Stimulated activated CD8-positive, alpha-beta memory T cell treated with anti-CD3 and anti-CD28 coated beads, Interleukin-7, amount 100 ng/mL, for 1 hour (primary cell): Measurements from ENCODE around the gene RAB18.
"Not testable (repeated sequence)": the region's sequence is repeated elsewhere in the genome, so short reads cannot be mapped to it uniquely, and the experiment has no call there.

Source experiments
- DNase-seq, 2 donors: peaks; one replicate each; pipeline ENCODE4 v3.0.0-alpha.2; 2020; ENCODE audit warnings: low read depth in 2 of 2

Gene RAB18

GRCh38 chr10:27504007-27504807 lies at the start of gene RAB18:
Gene RAB18 (plus strand): TSS chr10:27504304. CDS start chr10:27504370, 66 bp downstream.
- peak; percentile 95 to 97 for DNase-seq

- no peak for DNase-seq
Observed at GRCh38 chr10:27454837-27455236, 49.3 kb upstream of the RAB18 start.

DNA sequence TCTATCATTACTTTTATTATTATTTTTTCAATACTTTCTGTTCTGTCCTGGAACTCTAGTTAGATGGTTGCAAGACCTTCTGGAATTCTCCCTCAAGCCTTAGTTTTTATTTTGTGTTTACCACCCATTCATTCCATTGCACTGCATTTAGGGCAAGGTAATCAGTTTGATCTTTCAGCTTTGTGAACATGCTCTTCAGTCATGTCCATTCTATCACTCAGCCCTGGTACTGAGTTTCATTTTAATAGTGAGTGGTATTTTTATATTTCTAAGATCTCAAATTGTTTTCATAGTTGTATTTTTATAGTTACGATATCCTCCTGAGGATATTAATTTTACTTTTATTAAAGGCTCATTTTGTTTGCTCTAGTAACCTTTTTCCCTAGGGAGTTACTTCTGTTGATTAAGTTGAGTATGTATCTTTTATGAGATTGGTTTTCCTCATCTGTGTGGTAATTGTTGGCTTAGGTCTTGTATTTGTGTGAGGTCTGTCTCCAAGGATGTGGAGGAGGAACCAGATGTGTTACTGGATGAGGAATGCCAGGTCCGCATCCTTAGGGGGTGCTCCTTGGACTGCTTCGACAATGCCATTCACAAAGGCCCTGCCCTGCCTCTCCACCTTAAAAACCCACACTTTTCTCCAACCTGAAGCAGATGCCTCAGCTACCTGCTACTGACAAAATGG lies 46.7 kb upstream of the RAB18 start:
- no peak for DNase-seq

DNA sequence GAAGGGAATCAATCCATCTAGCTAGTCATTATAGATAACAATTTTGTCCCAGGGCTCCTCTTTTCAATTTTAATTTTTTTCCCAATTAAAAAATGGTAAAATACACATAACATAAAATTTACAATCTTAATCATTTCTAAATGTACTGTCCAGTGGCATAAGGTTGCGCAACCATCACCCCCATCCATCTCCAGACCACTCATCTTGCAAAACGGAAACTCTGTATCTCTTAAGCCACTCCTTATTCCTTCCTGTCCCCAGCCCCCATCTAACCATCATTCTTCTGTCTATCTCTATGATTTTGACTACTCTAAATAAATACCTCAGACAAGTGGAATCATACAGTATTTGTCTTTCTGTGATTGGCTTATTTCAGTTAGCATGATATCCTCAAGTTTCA lies 46.1 kb upstream of the RAB18 start:
- no peak for DNase-seq

DNA sequence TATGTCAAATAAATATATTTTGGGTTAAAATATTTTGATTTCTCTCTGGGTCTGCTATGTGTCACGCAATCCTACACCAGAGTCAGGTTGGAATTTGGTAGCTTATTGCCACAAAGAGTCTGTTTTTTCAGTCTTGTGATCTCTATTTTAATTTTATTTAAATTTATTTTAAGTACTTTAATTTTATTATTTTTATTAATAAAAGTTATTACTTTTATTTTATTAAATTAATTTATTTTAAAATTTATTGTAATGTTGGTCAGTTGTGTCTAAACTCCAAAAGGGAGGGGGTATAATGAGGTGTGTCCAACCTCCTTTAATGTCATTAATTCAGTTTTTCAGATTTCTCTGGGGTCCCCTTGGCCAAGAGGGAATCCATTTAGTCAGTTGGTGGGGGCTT lies 42.8 kb upstream of the RAB18 start:
- DNase-seq: no peak

GRCh38 chr10:27463961-27464360 lies 40.1 kb upstream of the RAB18 start:
- no peak for DNase-seq

DNA sequence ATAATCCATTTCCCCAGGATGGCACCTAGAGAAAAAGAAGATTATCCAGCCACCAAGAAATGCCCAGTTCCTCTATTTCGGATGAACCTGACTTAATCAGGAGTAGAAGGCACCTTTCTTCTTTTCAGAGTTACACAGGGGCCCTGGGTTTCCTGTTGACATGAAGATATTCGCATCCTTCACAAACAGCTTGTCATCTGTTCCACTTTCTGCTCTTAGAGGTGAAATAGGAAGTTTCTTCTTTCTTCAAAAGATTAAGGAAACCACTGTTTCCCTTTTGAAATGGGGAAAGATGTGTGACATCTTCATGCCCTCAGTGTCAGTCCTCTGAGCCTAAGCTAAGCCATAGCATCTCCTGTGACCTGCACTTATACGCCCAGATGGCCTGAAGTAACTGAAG lies 39.1 kb upstream of the RAB18 start:
- no peak for DNase-seq

- DNase-seq: not testable (repeated sequence)
Observed at GRCh38 chr10:27465596-27465995, 38.5 kb upstream of the RAB18 start.

DNA sequence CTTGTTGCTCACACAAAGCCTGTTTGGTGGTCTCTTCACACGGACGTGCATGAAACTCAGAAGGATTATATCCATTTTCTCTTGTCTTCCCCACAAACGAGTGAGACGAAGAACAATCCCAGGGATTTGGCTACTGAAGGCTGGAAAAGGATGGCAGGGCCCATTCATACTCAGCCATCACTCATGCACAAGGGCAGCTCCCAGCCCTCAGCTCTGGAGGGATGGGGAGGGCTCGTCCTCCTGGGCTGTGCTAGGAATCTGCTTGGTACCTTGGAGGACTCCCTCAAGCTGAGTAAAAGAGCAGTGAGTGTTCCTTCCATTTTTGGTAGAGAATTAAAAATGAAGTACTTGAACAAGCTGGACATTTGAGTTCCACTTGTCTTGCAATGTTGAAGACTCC lies 33.2 kb upstream of the RAB18 start:
- DNase-seq: no peak

- DNase-seq: no peak
Observed at GRCh38 chr10:27474741-27475140, 29.4 kb upstream of the RAB18 start.

DNA sequence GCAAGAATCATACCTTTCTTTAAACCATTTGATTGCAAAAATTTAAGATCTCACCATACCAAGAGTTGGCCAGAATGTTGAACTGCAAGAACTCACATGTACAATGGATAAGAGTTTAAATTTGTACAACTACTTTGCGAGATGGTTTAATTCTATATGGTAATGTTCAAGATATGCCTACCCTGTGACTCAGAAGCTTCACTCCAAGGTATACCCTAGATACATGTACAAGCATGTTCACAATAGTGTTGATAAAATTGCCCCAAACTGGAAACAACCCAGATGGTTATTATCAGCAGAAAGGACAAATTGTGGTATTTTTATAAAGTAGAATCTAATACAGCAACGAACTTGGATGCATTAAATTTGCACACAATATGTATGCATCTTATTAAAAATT lies 25.1 kb upstream of the RAB18 start:
- no peak for DNase-seq

GRCh38 chr10:27481486-27481885 lies 22.6 kb upstream of the RAB18 start:
- DNase-seq: no peak

GRCh38 chr10:27482984-27483956 lies 20.8 kb upstream of the RAB18 start:
- DNase-seq: no peak

GRCh38 chr10:27485368-27485767 lies 18.7 kb upstream of the RAB18 start:
- DNase-seq: no peak

DNA sequence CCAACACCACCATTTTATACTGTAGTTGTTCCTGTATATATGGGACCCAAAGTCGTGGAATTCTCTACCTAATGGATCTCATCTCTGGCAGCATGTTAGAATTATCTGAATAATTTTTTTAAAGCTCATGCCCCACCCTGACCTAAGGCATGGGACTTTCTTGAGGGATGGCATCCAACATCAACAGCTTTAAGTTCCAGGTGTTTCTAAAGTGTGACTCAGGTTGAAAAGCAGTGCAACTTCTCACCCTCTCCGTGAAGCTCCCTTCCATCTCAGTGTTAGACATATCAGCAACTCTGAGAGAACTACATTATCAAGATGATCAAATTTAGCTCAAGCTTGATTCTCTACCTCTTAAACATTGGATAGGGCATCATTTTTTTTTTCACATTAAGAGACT lies 18.1 kb upstream of the RAB18 start:
- DNase-seq: no peak

- DNase-seq: no peak
Observed at GRCh38 chr10:27490807-27491206, 13.3 kb upstream of the RAB18 start.

GRCh38 chr10:27494116-27494805 lies 9.8 kb upstream of the RAB18 start:
- DNase-seq: no peak

DNA sequence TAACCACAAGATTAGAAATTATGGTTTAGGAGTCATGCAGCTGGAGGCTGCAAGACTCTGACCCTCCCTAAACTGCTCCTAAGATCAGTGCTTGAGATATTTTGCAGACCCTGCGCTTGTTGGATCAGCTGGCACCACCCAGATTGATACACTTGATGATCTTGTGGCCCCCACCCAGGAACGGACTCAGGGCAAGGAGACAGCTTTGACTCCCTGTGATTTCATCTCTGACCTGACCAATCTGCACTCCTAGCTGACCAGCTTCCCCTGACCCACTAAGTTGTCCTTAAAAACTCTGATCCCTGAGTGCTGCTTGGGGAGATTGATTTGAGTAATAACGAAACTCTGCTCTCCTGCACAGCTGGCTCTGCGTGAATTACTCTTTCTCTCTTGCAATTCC lies 8.0 kb upstream of the RAB18 start:
- no peak for DNase-seq

DNA sequence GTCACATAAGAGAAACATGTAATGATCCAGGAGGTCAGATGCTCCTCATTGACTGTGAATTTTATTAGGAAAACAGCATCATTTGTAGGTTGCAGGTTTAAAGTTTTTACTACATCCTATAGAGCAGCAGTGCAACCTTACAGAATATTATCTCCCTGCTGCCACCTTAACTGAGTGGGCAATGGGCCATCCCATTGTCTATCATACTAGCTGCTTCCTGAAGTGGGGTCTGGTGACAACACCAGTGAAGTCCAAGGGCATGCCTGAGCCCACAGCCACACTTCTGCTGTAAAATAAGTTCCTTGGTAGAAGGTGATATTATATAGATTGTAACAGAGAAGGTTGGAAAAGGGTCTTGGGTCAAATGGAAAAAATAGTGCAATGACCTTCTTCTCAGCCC lies 4.0 kb upstream of the RAB18 start:
- no peak for DNase-seq

- DNase-seq: no peak
Observed at GRCh38 chr10:27500886-27501285, 3.2 kb upstream of the RAB18 start.

- DNase-seq: no peak
Observed at GRCh38 chr10:27503498-27504006, 552 bp upstream of the RAB18 start.
